WTC11 (cell line): ENCODE measurements around the gene AIG1. TPM values are rescaled to one million over a fixed set of nuclear protein-coding genes. Genes with fewer than 3 reads are reported as not detected.

Experiments
- ATAC-seq: fragments of 200-7000 bp; cut with Tn5 transposase; 2 replicates; pipeline ENCODE4 v1.10.0; 2021; ENCODE audit warnings: mild to moderate bottlenecking, moderate library complexity
- CTCF ChIA-PET: fragments of 300-600 bp; sonication (Branson Sonifier 250); formaldehyde crosslinking; loops from one replicate; lab custom pipeline; 2021; ENCODE audit warnings: antibody characterized with exemption; lab: Charles Lee
- POLR2A ChIA-PET: fragments of 350-600 bp; sonication (Branson Sonifier 250); formaldehyde crosslinking; loops from one replicate; lab custom pipeline; 2021; ENCODE audit warnings: antibody characterized with exemption; lab: Charles Lee
- DNase-seq: peaks from one replicate; pipeline ENCODE4 v3.0.0; 2021; ENCODE audit warnings: low spot score
- H3K27ac Mint-ChIP-seq: 2 replicates; pipeline ENCODE4 v1.8.0; 2021; ENCODE audit warnings: mixed read lengths
- H3K27me3 Mint-ChIP-seq: 2 replicates; pipeline ENCODE4 v1.8.0; 2021; ENCODE audit warnings: low read depth, mild to moderate bottlenecking, moderate library complexity, mixed read lengths
- H3K36me3 Mint-ChIP-seq: 2 replicates; pipeline ENCODE4 v1.8.0; 2021; ENCODE audit warnings: mixed read lengths
- H3K4me1 Mint-ChIP-seq: 2 replicates; pipeline ENCODE4 v1.8.0; 2022; ENCODE audit warnings: mixed read lengths
- H3K4me3 Mint-ChIP-seq: 2 replicates; pipeline ENCODE4 v1.8.0; 2021; ENCODE audit warnings: mild to moderate bottlenecking, moderate library complexity, mixed read lengths
- H3K9me3 Mint-ChIP-seq: 2 replicates; pipeline ENCODE4 v1.8.0; 2021; ENCODE audit warnings: mixed read lengths
- CREB1 ChIP-seq: sonication (generic); formaldehyde crosslinking; IDR thresholded peaks from 2 replicates; pipeline ENCODE4 v1.8.0; 2023; ENCODE audit warnings: mild to moderate bottlenecking, missing genetic modification reagents
- ESRRA ChIP-seq: sonication (generic); formaldehyde crosslinking; IDR thresholded peaks from 2 replicates; pipeline ENCODE4 v1.8.1; 2022; ENCODE audit warnings: mild to moderate bottlenecking, missing genetic modification reagents, borderline replicate concordance
- JUN ChIP-seq: sonication (generic); formaldehyde crosslinking; IDR thresholded peaks from 2 replicates; pipeline ENCODE4 v1.8.0; 2023; ENCODE audit warnings: mild to moderate bottlenecking, missing genetic modification reagents
- MAX ChIP-seq: sonication (generic); formaldehyde crosslinking; IDR thresholded peaks from 2 replicates; pipeline ENCODE4 v1.8.0; 2022; ENCODE audit warnings: mild to moderate bottlenecking, missing genetic modification reagents
- NR1H2 ChIP-seq: sonication (generic); formaldehyde crosslinking; IDR thresholded peaks from 2 replicates; pipeline ENCODE4 v1.9.0; 2021; ENCODE audit warnings: mild to moderate bottlenecking, moderate library complexity, missing genetic modification reagents
- NR2C2 ChIP-seq: sonication (generic); formaldehyde crosslinking; IDR thresholded peaks from 2 replicates; pipeline ENCODE4 v1.8.0; 2022; ENCODE audit warnings: mild to moderate bottlenecking, missing genetic modification reagents
- NR3C1 ChIP-seq: sonication (generic); formaldehyde crosslinking; conservative IDR thresholded peaks from 2 replicates; pipeline ENCODE4 v1.8.1; 2023; ENCODE audit warnings: low read depth, mild to moderate bottlenecking, missing genetic modification reagents
- TCF7 ChIP-seq: sonication (generic); formaldehyde crosslinking; IDR thresholded peaks from 2 replicates; pipeline ENCODE4 v1.8.0; 2022; ENCODE audit warnings: mild to moderate bottlenecking, low read depth, missing genetic modification reagents, moderate library complexity
- TEAD4 ChIP-seq: sonication (generic); formaldehyde crosslinking; IDR thresholded peaks from 2 replicates; pipeline ENCODE4 v1.8.0; 2022; ENCODE audit warnings: mild to moderate bottlenecking, missing genetic modification reagents
- TP53 ChIP-seq: sonication (generic); formaldehyde crosslinking; IDR thresholded peaks from 2 replicates; pipeline ENCODE4 v1.8.1; 2023; ENCODE audit warnings: mild to moderate bottlenecking, missing genetic modification reagents
- ZNF219 ChIP-seq: sonication (generic); formaldehyde crosslinking; IDR thresholded peaks from 2 replicates; pipeline ENCODE4 v1.8.0; 2023; ENCODE audit warnings: missing genetic modification reagents, mild to moderate bottlenecking, borderline replicate concordance
- ZNF232 ChIP-seq: sonication (generic); formaldehyde crosslinking; IDR thresholded peaks from 2 replicates; pipeline ENCODE4 v1.8.0; 2022; ENCODE audit warnings: mild to moderate bottlenecking, missing genetic modification reagents
- ZNF416 ChIP-seq: fragments of 250-450 bp; sonication (Bioruptor Pico); IDR thresholded peaks from 2 replicates; pipeline ENCODE4 v1.9.0; 2021; ENCODE audit warnings: mild to moderate bottlenecking, inconsistent platforms
- ZNF423 ChIP-seq: fragments of 250-450 bp; sonication (Bioruptor Pico); IDR thresholded peaks from 2 replicates; pipeline ENCODE4 v2.1.2; 2022; ENCODE audit warnings: mild to moderate bottlenecking, moderate library complexity
- ZNF512 ChIP-seq: sonication (generic); formaldehyde crosslinking; IDR thresholded peaks from 2 replicates; pipeline ENCODE4 v1.8.1; 2022; ENCODE audit warnings: missing genetic modification reagents, borderline replicate concordance
- total RNA-seq: library from RNA; stranded (reverse); gene quantifications from 3 replicates; pipeline ENCODE4 v1.2.3, GENCODE V29; 2021
- TF ChIP-seq, protein P1 (sequence below): sonication (generic); formaldehyde crosslinking; IDR thresholded peaks from 2 replicates; pipeline ENCODE4 v1.8.0; 2022; ENCODE audit warnings: mild to moderate bottlenecking, missing genetic modification reagents
- TF ChIP-seq, protein P2 (sequence below): sonication (generic); formaldehyde crosslinking; IDR thresholded peaks from 2 replicates; pipeline ENCODE4 v1.8.1; 2023; ENCODE audit warnings: mild to moderate bottlenecking, missing genetic modification reagents, borderline replicate concordance
- TF ChIP-seq, protein P3 (sequence below): sonication (generic); formaldehyde crosslinking; IDR thresholded peaks from 2 replicates; pipeline ENCODE4 v1.8.0; 2023; ENCODE audit warnings: missing genetic modification reagents, mild to moderate bottlenecking, borderline replicate concordance
- TF ChIP-seq, protein P4 (sequence below): fragments of 250-450 bp; sonication (Bioruptor Pico); IDR thresholded peaks from 2 replicates; pipeline ENCODE4 v2.1.2; 2022; ENCODE audit warnings: mild to moderate bottlenecking, moderate library complexity

AIG1 gene
- total RNA-seq, 1 experiment from 2014 or later, result 38.8 TPM

GRCh38 chr6:143130928-143131327, 70.2 kb downstream of the AIG1 start:
- no peak for ATAC-seq
- peaks cover 30% of the 10 kb centered on the region for H3K36me3 Mint-ChIP-seq
- ChIA-PET POLR2A (no interaction called here), CTCF (no interaction called here)
- no peaks in the 10 kb centered on the region for H3K4me1 Mint-ChIP-seq
- no peak overlapping the region for H3K27ac Mint-ChIP-seq
- H3K9me3 Mint-ChIP-seq, result peaks cover 12% of the 10 kb centered on the region
- TF ChIP-seq NR3C1 (CRISPR knock-in tag) (no peak), ZNF423 (no peak), JUN (CRISPR knock-in tag) (no peak), NR1H2 (CRISPR knock-in tag) (no peak), NR2C2 (CRISPR knock-in tag) (no peak), ZNF416 (CRISPR knock-in tag) (no peak), MAX (no peak), ZNF219 (CRISPR knock-in tag) (no peak), TEAD4 (CRISPR knock-in tag) (no peak), ESRRA (no peak), CREB1 (CRISPR knock-in tag) (no peak), ZNF232 (CRISPR knock-in tag) (no peak)
- TF ChIP-seq, protein P1, sequence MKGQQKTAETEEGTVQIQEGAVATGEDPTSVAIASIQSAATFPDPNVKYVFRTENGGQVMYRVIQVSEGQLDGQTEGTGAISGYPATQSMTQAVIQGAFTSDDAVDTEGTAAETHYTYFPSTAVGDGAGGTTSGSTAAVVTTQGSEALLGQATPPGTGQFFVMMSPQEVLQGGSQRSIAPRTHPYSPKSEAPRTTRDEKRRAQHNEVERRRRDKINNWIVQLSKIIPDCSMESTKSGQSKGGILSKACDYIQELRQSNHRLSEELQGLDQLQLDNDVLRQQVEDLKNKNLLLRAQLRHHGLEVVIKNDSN (CRISPR knock-in tag), result no peak
- TF ChIP-seq, protein P2, sequence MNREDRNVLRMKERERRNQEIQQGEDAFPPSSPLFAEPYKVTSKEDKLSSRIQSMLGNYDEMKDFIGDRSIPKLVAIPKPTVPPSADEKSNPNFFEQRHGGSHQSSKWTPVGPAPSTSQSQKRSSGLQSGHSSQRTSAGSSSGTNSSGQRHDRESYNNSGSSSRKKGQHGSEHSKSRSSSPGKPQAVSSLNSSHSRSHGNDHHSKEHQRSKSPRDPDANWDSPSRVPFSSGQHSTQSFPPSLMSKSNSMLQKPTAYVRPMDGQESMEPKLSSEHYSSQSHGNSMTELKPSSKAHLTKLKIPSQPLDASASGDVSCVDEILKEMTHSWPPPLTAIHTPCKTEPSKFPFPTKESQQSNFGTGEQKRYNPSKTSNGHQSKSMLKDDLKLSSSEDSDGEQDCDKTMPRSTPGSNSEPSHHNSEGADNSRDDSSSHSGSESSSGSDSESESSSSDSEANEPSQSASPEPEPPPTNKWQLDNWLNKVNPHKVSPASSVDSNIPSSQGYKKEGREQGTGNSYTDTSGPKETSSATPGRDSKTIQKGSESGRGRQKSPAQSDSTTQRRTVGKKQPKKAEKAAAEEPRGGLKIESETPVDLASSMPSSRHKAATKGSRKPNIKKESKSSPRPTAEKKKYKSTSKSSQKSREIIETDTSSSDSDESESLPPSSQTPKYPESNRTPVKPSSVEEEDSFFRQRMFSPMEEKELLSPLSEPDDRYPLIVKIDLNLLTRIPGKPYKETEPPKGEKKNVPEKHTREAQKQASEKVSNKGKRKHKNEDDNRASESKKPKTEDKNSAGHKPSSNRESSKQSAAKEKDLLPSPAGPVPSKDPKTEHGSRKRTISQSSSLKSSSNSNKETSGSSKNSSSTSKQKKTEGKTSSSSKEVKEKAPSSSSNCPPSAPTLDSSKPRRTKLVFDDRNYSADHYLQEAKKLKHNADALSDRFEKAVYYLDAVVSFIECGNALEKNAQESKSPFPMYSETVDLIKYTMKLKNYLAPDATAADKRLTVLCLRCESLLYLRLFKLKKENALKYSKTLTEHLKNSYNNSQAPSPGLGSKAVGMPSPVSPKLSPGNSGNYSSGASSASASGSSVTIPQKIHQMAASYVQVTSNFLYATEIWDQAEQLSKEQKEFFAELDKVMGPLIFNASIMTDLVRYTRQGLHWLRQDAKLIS (CRISPR knock-in tag), result no peak
- TF ChIP-seq, protein P3, sequence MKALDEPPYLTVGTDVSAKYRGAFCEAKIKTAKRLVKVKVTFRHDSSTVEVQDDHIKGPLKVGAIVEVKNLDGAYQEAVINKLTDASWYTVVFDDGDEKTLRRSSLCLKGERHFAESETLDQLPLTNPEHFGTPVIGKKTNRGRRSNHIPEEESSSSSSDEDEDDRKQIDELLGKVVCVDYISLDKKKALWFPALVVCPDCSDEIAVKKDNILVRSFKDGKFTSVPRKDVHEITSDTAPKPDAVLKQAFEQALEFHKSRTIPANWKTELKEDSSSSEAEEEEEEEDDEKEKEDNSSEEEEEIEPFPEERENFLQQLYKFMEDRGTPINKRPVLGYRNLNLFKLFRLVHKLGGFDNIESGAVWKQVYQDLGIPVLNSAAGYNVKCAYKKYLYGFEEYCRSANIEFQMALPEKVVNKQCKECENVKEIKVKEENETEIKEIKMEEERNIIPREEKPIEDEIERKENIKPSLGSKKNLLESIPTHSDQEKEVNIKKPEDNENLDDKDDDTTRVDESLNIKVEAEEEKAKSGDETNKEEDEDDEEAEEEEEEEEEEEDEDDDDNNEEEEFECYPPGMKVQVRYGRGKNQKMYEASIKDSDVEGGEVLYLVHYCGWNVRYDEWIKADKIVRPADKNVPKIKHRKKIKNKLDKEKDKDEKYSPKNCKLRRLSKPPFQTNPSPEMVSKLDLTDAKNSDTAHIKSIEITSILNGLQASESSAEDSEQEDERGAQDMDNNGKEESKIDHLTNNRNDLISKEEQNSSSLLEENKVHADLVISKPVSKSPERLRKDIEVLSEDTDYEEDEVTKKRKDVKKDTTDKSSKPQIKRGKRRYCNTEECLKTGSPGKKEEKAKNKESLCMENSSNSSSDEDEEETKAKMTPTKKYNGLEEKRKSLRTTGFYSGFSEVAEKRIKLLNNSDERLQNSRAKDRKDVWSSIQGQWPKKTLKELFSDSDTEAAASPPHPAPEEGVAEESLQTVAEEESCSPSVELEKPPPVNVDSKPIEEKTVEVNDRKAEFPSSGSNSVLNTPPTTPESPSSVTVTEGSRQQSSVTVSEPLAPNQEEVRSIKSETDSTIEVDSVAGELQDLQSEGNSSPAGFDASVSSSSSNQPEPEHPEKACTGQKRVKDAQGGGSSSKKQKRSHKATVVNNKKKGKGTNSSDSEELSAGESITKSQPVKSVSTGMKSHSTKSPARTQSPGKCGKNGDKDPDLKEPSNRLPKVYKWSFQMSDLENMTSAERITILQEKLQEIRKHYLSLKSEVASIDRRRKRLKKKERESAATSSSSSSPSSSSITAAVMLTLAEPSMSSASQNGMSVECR, result no peak
- H3K27me3 Mint-ChIP-seq, result no peaks in the 10 kb centered on the region; the same call in 1 of the 2 replicates
- H3K4me3 Mint-ChIP-seq, result no peak overlapping the region
- no peak for DNase-seq

DNA sequence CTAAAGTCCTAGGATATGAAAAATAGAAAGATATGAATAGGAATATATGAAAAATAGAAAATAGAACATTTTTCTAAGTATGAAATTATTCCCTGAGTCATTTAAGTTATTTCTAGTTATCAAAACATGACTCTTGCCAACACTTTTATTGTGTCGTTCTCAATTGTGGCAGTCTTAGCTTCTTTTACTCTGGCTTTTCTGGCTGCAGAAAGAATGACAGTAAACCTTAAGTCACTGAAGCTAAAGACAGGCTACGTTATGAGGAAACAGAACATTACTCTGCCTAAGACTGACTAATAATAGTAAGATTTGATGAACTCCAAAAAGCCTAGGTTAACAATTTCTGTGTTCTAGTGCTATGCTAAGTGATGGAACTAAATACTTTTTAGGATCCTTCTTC, 74.6 kb downstream of the AIG1 start:
- CTCF ChIA-PET, result no interaction called here
- POLR2A ChIA-PET, result no interaction called here
- no peaks in the 10 kb centered on the region for H3K4me1 Mint-ChIP-seq

More for the DNA sequence above, 74.6 kb downstream of the AIG1 start:
- no peak overlapping the region for H3K27ac Mint-ChIP-seq
- peaks cover 12% of the 10 kb centered on the region for H3K9me3 Mint-ChIP-seq
- peaks cover 17% of the 10 kb centered on the region for H3K36me3 Mint-ChIP-seq
- no peak overlapping the region for H3K4me3 Mint-ChIP-seq
- H3K27me3 Mint-ChIP-seq, result no peaks in the 10 kb centered on the region; the same call in 1 of the 2 replicates
- TF ChIP-seq ZNF512 (no peak), TP53 (CRISPR knock-in tag) (no peak), TCF7 (CRISPR knock-in tag) (no peak)
- TF ChIP-seq, protein P4, sequence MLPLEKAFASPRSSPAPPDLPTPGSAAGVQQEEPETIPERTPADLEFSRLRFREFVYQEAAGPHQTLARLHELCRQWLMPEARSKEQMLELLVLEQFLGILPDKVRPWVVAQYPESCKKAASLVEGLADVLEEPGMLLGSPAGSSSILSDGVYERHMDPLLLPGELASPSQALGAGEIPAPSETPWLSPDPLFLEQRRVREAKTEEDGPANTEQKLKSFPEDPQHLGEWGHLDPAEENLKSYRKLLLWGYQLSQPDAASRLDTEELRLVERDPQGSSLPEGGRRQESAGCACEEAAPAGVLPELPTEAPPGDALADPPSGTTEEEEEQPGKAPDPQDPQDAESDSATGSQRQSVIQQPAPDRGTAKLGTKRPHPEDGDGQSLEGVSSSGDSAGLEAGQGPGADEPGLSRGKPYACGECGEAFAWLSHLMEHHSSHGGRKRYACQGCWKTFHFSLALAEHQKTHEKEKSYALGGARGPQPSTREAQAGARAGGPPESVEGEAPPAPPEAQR (CRISPR knock-in tag), result no peak
- ATAC-seq, result no peak
- no peak for DNase-seq
